ENCODE measurements around the gene TANGO2.

TANGO2 gene

GRCh38 chr22:20089977-20090729, 69.2 kb downstream of the TANGO2 start:
- Histone ChIP-seq H4K8ac (ENCODE audit: low read length) (no peak overlapping the region), H3K23ac (ENCODE audit: low read length in 2 of 2) (no peak overlapping the region), H2BK15ac (ENCODE audit: low read depth, poor library complexity, severe bottlenecking) (no peak overlapping the region), H3K9me3 (ENCODE audit: control insufficient read depth, low read length) (no peaks in the 10 kb centered on the region), H2BK5ac (ENCODE audit: low read depth, low read length, poor library complexity, severe bottlenecking) (no peak overlapping the region), H2AFZ (ENCODE audit: low read depth, low read length) (no peak overlapping the region), H2BK12ac (ENCODE audit: low read length in 2 of 2) (no peak overlapping the region), H3K9ac (ENCODE audit: low read length) (peak overlapping the region; percentile 14), H4K91ac (ENCODE audit: low read length) (no peak overlapping the region), H3K14ac (ENCODE audit: low read length in 2 of 2) (no peak overlapping the region), H3K27ac (ENCODE audit: low read length, poor library complexity, severe bottlenecking) (no peak overlapping the region), H3K4me1 (ENCODE audit: control insufficient read depth, insufficient read depth, low read depth, low read length) (peaks cover 4% of the 10 kb centered on the region), H3K4me3 (ENCODE audit: insufficient read depth in 1 of 2, low read depth in 1 of 2, low read length in 2 of 2) (no peak overlapping the region), H3K79me1 (replicated peaks; ENCODE audit: low read length, poor library complexity, severe bottlenecking) (peaks cover 60% of the 10 kb centered on the region), H3K4me2 (ENCODE audit: low read length, poor library complexity, severe bottlenecking) (no peak overlapping the region), H3K36me3 (ENCODE audit: control insufficient read depth in 1 of 2, insufficient read depth in 2 of 2, low read depth in 1 of 2, low read length in 2 of 2) (peaks cover 91 to 94% of the 10 kb centered on the region in 2 experiments), H2AK5ac (ENCODE audit: low read length, severe bottlenecking) (no peak overlapping the region), H3K27me3 (ENCODE audit: control insufficient read depth in 1 of 2, insufficient read depth in 1 of 2, low read length in 2 of 2) (no peaks in the 10 kb centered on the region), H3K4ac (ENCODE audit: low read depth in 1 of 2, low read length in 2 of 2) (no peak overlapping the region), H3K18ac (ENCODE audit: low read depth in 1 of 2, low read length in 2 of 2) (no peak overlapping the region), H2BK120ac (ENCODE audit: low read depth, low read length) (no peak overlapping the region)
- peak; percentile 26 for DNase-seq
- 96% methylated on average over 11 of the region's 11 CpGs for whole genome bisulfite sequencing

GRCh38 chr22:20090730-20091240, 69.9 kb downstream of the TANGO2 start:
- H2BK15ac ChIP-seq (ENCODE audit: low read depth, poor library complexity, severe bottlenecking) = no peak overlapping the region

GRCh38 chr22:20091690-20092476, 71.0 kb downstream of the TANGO2 start:
- Histone ChIP-seq H2BK12ac (ENCODE audit: low read length in 2 of 2) (no peak overlapping the region), H3K9me3 (ENCODE audit: control insufficient read depth, low read length) (peaks cover 6% of the 10 kb centered on the region), H2BK5ac (ENCODE audit: low read depth, low read length, poor library complexity, severe bottlenecking) (no peak overlapping the region), H4K8ac (ENCODE audit: low read length) (no peak overlapping the region), H3K4me1 (ENCODE audit: control insufficient read depth, insufficient read depth, low read depth, low read length) (peaks cover 4% of the 10 kb centered on the region), H3K4ac (ENCODE audit: low read depth in 1 of 2, low read length in 2 of 2) (no peak overlapping the region), H2BK15ac (ENCODE audit: low read depth, poor library complexity, severe bottlenecking) (no peak overlapping the region), H3K27me3 (ENCODE audit: control insufficient read depth in 1 of 2, insufficient read depth in 1 of 2, low read length in 2 of 2) (no peaks in the 10 kb centered on the region), H3K23ac (ENCODE audit: low read length in 2 of 2) (no peak overlapping the region), H4K91ac (ENCODE audit: low read length) (no peak overlapping the region), H3K18ac (ENCODE audit: low read depth in 1 of 2, low read length in 2 of 2) (no peak overlapping the region), H3K4me2 (ENCODE audit: low read length, poor library complexity, severe bottlenecking) (no peak overlapping the region), H3K4me3 (ENCODE audit: insufficient read depth in 1 of 2, low read depth in 1 of 2, low read length in 2 of 2) (no peak overlapping the region), H3K27ac (ENCODE audit: low read length, poor library complexity, severe bottlenecking) (no peak overlapping the region), H3K9ac (ENCODE audit: low read length) (no peak overlapping the region), H3K79me1 (replicated peaks; ENCODE audit: low read length, poor library complexity, severe bottlenecking) (peaks cover 62% of the 10 kb centered on the region), H3K36me3 (ENCODE audit: control insufficient read depth in 1 of 2, insufficient read depth in 2 of 2, low read depth in 1 of 2, low read length in 2 of 2) (peaks cover 87 to 98% of the 10 kb centered on the region in 2 experiments), H2AK5ac (ENCODE audit: low read length, severe bottlenecking) (no peak overlapping the region), H3K14ac (ENCODE audit: low read length in 2 of 2) (no peak overlapping the region), H2AFZ (ENCODE audit: low read depth, low read length) (no peak overlapping the region), H2BK120ac (ENCODE audit: low read depth, low read length) (no peak overlapping the region)
- WGBS = 95% methylated on average over 16 of the region's 16 CpGs
- DNase-seq = no peak

More at GRCh38 chr22:20090730-20091240, 69.9 kb downstream of the TANGO2 start:
- no peak overlapping the region for H2BK12ac ChIP-seq (ENCODE audit: low read length in 2 of 2)
- H3K4ac ChIP-seq (ENCODE audit: low read depth in 1 of 2, low read length in 2 of 2) = no peak overlapping the region
- peaks cover 94 to 98% of the 10 kb centered on the region in 2 experiments for H3K36me3 ChIP-seq (ENCODE audit: control insufficient read depth in 1 of 2, insufficient read depth in 2 of 2, low read depth in 1 of 2, low read length in 2 of 2)
- H3K9me3 ChIP-seq (ENCODE audit: control insufficient read depth, low read length) = no peaks in the 10 kb centered on the region
- no peak overlapping the region for H3K14ac ChIP-seq (ENCODE audit: low read length in 2 of 2)
- no peak overlapping the region for H3K18ac ChIP-seq (ENCODE audit: low read depth in 1 of 2, low read length in 2 of 2)
- no peak overlapping the region for H4K8ac ChIP-seq (ENCODE audit: low read length)
- H3K4me2 ChIP-seq (ENCODE audit: low read length, poor library complexity, severe bottlenecking) = no peak overlapping the region
- peaks cover 4% of the 10 kb centered on the region for H3K4me1 ChIP-seq (ENCODE audit: control insufficient read depth, insufficient read depth, low read depth, low read length)
- no peak overlapping the region for H2BK5ac ChIP-seq (ENCODE audit: low read depth, low read length, poor library complexity, severe bottlenecking)
- no peak overlapping the region for H2AFZ ChIP-seq (ENCODE audit: low read depth, low read length)
- no peak overlapping the region for H3K9ac ChIP-seq (ENCODE audit: low read length)
- DNase-seq = no peak
- WGBS = 99% methylated on average over 4 of the region's 9 CpGs
- no peak overlapping the region for H2BK120ac ChIP-seq (ENCODE audit: low read depth, low read length)
- no peak overlapping the region for H3K27ac ChIP-seq (ENCODE audit: low read length, poor library complexity, severe bottlenecking)
- H3K23ac ChIP-seq (ENCODE audit: low read length in 2 of 2) = no peak overlapping the region
- H4K91ac ChIP-seq (ENCODE audit: low read length) = no peak overlapping the region
- H3K4me3 ChIP-seq (ENCODE audit: insufficient read depth in 1 of 2, low read depth in 1 of 2, low read length in 2 of 2) = no peak overlapping the region
- peaks cover 60% of the 10 kb centered on the region for H3K79me1 ChIP-seq (replicated peaks; ENCODE audit: low read length, poor library complexity, severe bottlenecking)
- H3K27me3 ChIP-seq (ENCODE audit: control insufficient read depth in 1 of 2, insufficient read depth in 1 of 2, low read length in 2 of 2) = no peaks in the 10 kb centered on the region
- no peak overlapping the region for H2AK5ac ChIP-seq (ENCODE audit: low read length, severe bottlenecking)

- H3K4me1 ChIP-seq (ENCODE audit: control insufficient read depth, insufficient read depth, low read depth, low read length) = peaks cover 4% of the 10 kb centered on the region
- no peak overlapping the region for H3K18ac ChIP-seq (ENCODE audit: low read depth in 1 of 2, low read length in 2 of 2)
- 96% methylated on average over 11 of the region's 11 CpGs for WGBS
- H3K14ac ChIP-seq (ENCODE audit: low read length in 2 of 2) = no peak overlapping the region
- peaks cover 6% of the 10 kb centered on the region for H3K9me3 ChIP-seq (ENCODE audit: control insufficient read depth, low read length)
- peaks cover 56% of the 10 kb centered on the region for H3K79me1 ChIP-seq (replicated peaks; ENCODE audit: low read length, poor library complexity, severe bottlenecking)
- no peak overlapping the region for H2BK12ac ChIP-seq (ENCODE audit: low read length in 2 of 2)
- no peak overlapping the region for H2BK120ac ChIP-seq (ENCODE audit: low read depth, low read length)
- DNase-seq = no peak
- no peak overlapping the region for H4K8ac ChIP-seq (ENCODE audit: low read length)
- H3K9ac ChIP-seq (ENCODE audit: low read length) = no peak overlapping the region
- no peak overlapping the region for H2AFZ ChIP-seq (ENCODE audit: low read depth, low read length)
- H3K23ac ChIP-seq (ENCODE audit: low read length in 2 of 2) = no peak overlapping the region
- no peak overlapping the region for H3K27ac ChIP-seq (ENCODE audit: low read length, poor library complexity, severe bottlenecking)
- H4K91ac ChIP-seq (ENCODE audit: low read length) = no peak overlapping the region
- H3K27me3 ChIP-seq (ENCODE audit: control insufficient read depth in 1 of 2, insufficient read depth in 1 of 2, low read length in 2 of 2) = no peaks in the 10 kb centered on the region
- no peak overlapping the region for H3K4me2 ChIP-seq (ENCODE audit: low read length, poor library complexity, severe bottlenecking)
- H3K4ac ChIP-seq (ENCODE audit: low read depth in 1 of 2, low read length in 2 of 2) = no peak overlapping the region
- peaks cover 81 to 98% of the 10 kb centered on the region in 2 experiments for H3K36me3 ChIP-seq (ENCODE audit: control insufficient read depth in 1 of 2, insufficient read depth in 2 of 2, low read depth in 1 of 2, low read length in 2 of 2)
- H2AK5ac ChIP-seq (ENCODE audit: low read length, severe bottlenecking) = no peak overlapping the region
- no peak overlapping the region for H2BK15ac ChIP-seq (ENCODE audit: low read depth, poor library complexity, severe bottlenecking)
- H3K4me3 ChIP-seq (ENCODE audit: insufficient read depth in 1 of 2, low read depth in 1 of 2, low read length in 2 of 2) = no peak overlapping the region
- no peak overlapping the region for H2BK5ac ChIP-seq (ENCODE audit: low read depth, low read length, poor library complexity, severe bottlenecking)
Observed at GRCh38 chr22:20092477-20092854, 71.6 kb downstream of the TANGO2 start.

All from mesenchymal stem cell (in vitro differentiated cells and primary cell).